ENCODE measurements around the gene NAA40.
A peak's percentile ranks its signal among the peaks of the same experiment; 100 is the strongest.

Gene NAA40

GRCh38 chr11:63939397-63939891 lies 642 bp downstream of the NAA40 start:
- TF ChIP-seq, protein P1, sequence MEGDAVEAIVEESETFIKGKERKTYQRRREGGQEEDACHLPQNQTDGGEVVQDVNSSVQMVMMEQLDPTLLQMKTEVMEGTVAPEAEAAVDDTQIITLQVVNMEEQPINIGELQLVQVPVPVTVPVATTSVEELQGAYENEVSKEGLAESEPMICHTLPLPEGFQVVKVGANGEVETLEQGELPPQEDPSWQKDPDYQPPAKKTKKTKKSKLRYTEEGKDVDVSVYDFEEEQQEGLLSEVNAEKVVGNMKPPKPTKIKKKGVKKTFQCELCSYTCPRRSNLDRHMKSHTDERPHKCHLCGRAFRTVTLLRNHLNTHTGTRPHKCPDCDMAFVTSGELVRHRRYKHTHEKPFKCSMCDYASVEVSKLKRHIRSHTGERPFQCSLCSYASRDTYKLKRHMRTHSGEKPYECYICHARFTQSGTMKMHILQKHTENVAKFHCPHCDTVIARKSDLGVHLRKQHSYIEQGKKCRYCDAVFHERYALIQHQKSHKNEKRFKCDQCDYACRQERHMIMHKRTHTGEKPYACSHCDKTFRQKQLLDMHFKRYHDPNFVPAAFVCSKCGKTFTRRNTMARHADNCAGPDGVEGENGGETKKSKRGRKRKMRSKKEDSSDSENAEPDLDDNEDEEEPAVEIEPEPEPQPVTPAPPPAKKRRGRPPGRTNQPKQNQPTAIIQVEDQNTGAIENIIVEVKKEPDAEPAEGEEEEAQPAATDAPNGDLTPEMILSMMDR (IDR thresholded peaks at IDR 0.05; ENCODE audit: insufficient read depth, low read length, missing control alignments): no peak
- peak overlapping the region; percentile 94 for H3K4me3 ChIP-seq (ENCODE audit: low read depth, low read length)
- DNase-seq (ENCODE audit: low read depth, low spot score): no peak
- POLR2A ChIA-PET: no interaction called here
- CTCF ChIA-PET: interaction anchor here (1.3 to 2.5 kb wide), 2 partner anchors 9 to 102 kb away, joined by 4 to 13 read pairs; no protein-coding TSS in a partner anchor

- ChIA-PET CTCF (interaction anchor here (12.8 kb wide), 1 partner anchor 103 kb away, joined by 639 read pairs; the partner anchor contains the start of gene MARK2), POLR2A (no interaction called here)
- H3K4me3 ChIP-seq (ENCODE audit: low read depth, low read length): no peak overlapping the region; the same call in 1 of the 2 replicates
- no peak for DNase-seq (ENCODE audit: low read depth, low spot score)
- TF ChIP-seq, protein P1 (IDR thresholded peaks at IDR 0.05; ENCODE audit: insufficient read depth, low read length, missing control alignments): no peak
These were observed 2.0 kb downstream of the NAA40 start for GRCh38 chr11:63940786-63941185.

DNA sequence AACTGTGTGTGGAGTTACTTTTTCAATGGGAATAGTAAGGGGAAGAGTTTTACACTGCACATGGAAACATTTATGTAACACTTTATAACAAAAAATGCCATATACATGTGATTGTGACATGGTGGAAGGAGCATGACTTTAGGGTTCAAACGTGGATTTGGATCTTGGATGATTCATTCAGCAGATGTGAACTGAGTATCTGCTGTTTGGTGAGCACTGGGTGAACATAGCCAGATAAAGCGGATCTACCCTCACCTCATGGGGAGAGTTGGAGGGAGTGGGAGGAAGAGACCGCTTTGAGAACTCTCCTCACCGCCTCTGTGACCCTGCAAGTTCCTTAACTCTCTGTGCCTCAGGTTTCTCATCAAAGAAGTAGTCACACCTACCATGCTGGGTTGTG lies 3.1 kb downstream of the NAA40 start:
- CTCF ChIA-PET: interaction anchor here (1.2 to 12.8 kb wide), 3 partner anchors 10 to 206 kb away, joined by 4 to 639 read pairs (median 13); partner anchors contain the start of gene MARK2
- TF ChIP-seq, protein P1 (IDR thresholded peaks at IDR 0.05; ENCODE audit: insufficient read depth, low read length, missing control alignments): no peak
- POLR2A ChIA-PET: no interaction called here
- DNase-seq (ENCODE audit: low read depth, low spot score): no peak
- no peak overlapping the region for H3K4me3 ChIP-seq (ENCODE audit: low read depth, low read length)

GRCh38 chr11:63942803-63943202 lies 4.0 kb downstream of the NAA40 start:
- TF ChIP-seq, protein P1 (IDR thresholded peaks at IDR 0.05; ENCODE audit: insufficient read depth, low read length, missing control alignments): no peak
- DNase-seq (ENCODE audit: low read depth, low spot score): no peak
- no peak overlapping the region for H3K4me3 ChIP-seq (ENCODE audit: low read depth, low read length)
- ChIA-PET CTCF (interaction anchor here (0.6 to 12.8 kb wide), 7 partner anchors 9 to 205 kb away, joined by 3 to 639 read pairs (median 4); partner anchors contain the start of gene MARK2), POLR2A (no interaction called here)

- CTCF ChIA-PET: interaction anchor here (0.8 to 12.8 kb wide), 29 partner anchors 10 to 272 kb away, joined by 3 to 639 read pairs (median 5); partner anchors contain the start of genes MARK2 and ZFTA
- POLR2A ChIA-PET: no interaction called here
- H3K4me3 ChIP-seq (ENCODE audit: low read depth, low read length): no peak overlapping the region
- DNase-seq (ENCODE audit: low read depth, low spot score): no peak
- TF ChIP-seq, protein P1 (IDR thresholded peaks at IDR 0.05; ENCODE audit: insufficient read depth, low read length, missing control alignments): no peak
These were observed 6.2 kb downstream of the NAA40 start for GRCh38 chr11:63944987-63945386.

- peak; percentile 24 for DNase-seq (ENCODE audit: low read depth, low spot score)
- TF ChIP-seq, protein P1 (IDR thresholded peaks at IDR 0.05; ENCODE audit: insufficient read depth, low read length, missing control alignments): peak; percentile 70
- H3K4me3 ChIP-seq (ENCODE audit: low read depth, low read length): no peak overlapping the region
- POLR2A ChIA-PET: interaction anchor here (1.1 kb wide), 1 partner anchor 177 kb away, joined by 3 read pairs; no protein-coding TSS in a partner anchor
- CTCF ChIA-PET: interaction anchor here (0.7 to 12.8 kb wide), 45 partner anchors 9 to 272 kb away, joined by 3 to 639 read pairs (median 5); partner anchors contain the start of genes MARK2, RCOR2 and ZFTA
These were observed 6.8 kb downstream of the NAA40 start for GRCh38 chr11:63945477-63946163.

Measured in AG04449 (cell line).